SK-N-SH (cell line): ENCODE measurements around the gene TNNT3.

Experiments used
- EP300 ChIP-seq, 2 experiments: IDR thresholded peaks; 2 replicates each; pipeline versions ENCODE4 v1.4.0 to v1.6.1; 2012; ENCODE audit warnings: borderline replicate concordance in 1 of 2, low read depth in 1 of 2, low read length in 1 of 2
- JUND ChIP-seq: IDR thresholded peaks from 2 replicates; pipeline ENCODE4 v1.4.0; 2012
- TF ChIP-seq, protein P1 (sequence below): fragments of 200-600 bp; sonication (generic); IDR thresholded peaks from 2 replicates; pipeline ENCODE4 v1.6.1; 2017; ENCODE audit warnings: antibody characterized with exemption, mild to moderate bottlenecking, moderate library complexity

DNA sequence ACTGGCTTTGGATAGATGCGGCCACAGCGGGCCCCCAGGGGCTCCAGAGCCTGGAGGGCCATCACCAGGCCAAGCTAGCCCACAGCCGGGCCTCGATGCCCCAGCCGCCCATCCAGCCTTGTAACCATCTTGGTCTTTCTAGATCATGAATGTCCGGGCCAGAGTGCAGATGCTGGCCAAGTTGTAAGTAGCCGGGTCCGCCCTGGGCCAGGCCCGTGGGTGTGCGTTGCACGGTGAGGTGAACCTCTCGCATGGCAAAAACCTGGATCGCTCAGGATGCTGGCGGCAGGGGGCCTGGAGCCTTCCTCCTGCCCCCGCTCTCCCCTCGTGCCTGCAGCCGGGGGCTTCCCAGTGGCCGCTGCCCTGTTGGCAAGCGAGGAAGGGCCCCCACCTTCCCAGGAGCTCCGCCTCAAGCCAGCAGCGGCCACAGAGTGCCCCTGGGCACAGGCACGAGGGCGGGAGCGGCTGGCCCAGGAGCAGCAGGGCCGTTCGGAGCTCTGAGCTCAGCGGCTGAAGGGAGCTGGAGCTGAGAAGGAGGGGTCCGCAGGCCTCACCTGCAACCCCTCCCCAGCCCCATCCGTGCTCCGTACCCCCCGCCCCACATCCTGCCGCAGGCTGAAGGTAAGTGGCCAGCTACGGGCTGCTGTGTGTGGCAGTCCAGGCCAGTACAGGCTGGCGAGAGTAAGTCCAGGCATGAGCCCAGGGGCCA is 16.7 kb downstream of the TNNT3 start:
- TF ChIP-seq, protein P1, sequence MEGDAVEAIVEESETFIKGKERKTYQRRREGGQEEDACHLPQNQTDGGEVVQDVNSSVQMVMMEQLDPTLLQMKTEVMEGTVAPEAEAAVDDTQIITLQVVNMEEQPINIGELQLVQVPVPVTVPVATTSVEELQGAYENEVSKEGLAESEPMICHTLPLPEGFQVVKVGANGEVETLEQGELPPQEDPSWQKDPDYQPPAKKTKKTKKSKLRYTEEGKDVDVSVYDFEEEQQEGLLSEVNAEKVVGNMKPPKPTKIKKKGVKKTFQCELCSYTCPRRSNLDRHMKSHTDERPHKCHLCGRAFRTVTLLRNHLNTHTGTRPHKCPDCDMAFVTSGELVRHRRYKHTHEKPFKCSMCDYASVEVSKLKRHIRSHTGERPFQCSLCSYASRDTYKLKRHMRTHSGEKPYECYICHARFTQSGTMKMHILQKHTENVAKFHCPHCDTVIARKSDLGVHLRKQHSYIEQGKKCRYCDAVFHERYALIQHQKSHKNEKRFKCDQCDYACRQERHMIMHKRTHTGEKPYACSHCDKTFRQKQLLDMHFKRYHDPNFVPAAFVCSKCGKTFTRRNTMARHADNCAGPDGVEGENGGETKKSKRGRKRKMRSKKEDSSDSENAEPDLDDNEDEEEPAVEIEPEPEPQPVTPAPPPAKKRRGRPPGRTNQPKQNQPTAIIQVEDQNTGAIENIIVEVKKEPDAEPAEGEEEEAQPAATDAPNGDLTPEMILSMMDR: no peak
- TF ChIP-seq EP300 (IDR thresholded peaks at IDR 0.05; ENCODE audit: borderline replicate concordance in 1 of 2, low read depth in 1 of 2, low read length in 1 of 2) (no peak), JUND (no peak)
